Transverse colon (tissue), 4 donors: ENCODE data around the gene PTPMT1. TPM values are rescaled to one million over a fixed set of nuclear protein-coding genes. Genes with fewer than 3 reads are reported as not detected.

Source experiments
- DNase-seq: peaks from one replicate; pipeline ENCODE4 v3.0.0-alpha.2; 2019
- H3K27ac ChIP-seq, 4 donors: fragments of 200-600 bp; sonication (generic); 2 replicates each; pipeline ENCODE4 v1.5.1; 2016 to 2018; ENCODE audit warnings: inconsistent platforms in 4 of 4
- H3K27me3 ChIP-seq: fragments of 200-600 bp; sonication (generic); 2 replicates; pipeline ENCODE4 v1.5.1; 2017; ENCODE audit warnings: inconsistent platforms
- H3K36me3 ChIP-seq, 4 donors: fragments of 200-600 bp; sonication (generic); 2 replicates each; pipeline ENCODE4 v1.5.1; 2017 to 2019; ENCODE audit warnings: inconsistent platforms in 4 of 4
- H3K4me1 ChIP-seq, 4 donors: fragments of 200-600 bp; sonication (generic); 2 replicates each; pipeline ENCODE4 v1.5.1; 2017 to 2020; ENCODE audit warnings: inconsistent platforms in 4 of 4
- H3K4me3 ChIP-seq, 4 donors: fragments of 200-600 bp; sonication (generic); 1 replicate in 1 of 4; 2 replicates in 3 of 4; pipeline versions ENCODE4 v1.5.1 to v1.6.1; 2017 to 2019; ENCODE audit warnings: inconsistent platforms in 4 of 4
- H3K9me3 ChIP-seq, 2 donors: fragments of 200-600 bp; sonication (generic); 2 replicates each; pipeline ENCODE4 v1.5.1; 2017 to 2019; ENCODE audit warnings: inconsistent platforms in 2 of 2
- EP300 ChIP-seq: sonication (generic); formaldehyde crosslinking; IDR thresholded peaks from one replicate; pipeline ENCODE4 v1.6.1; 2017; ENCODE audit warnings: antibody characterized with exemption, low read depth
- POLR2A ChIP-seq: fragments of 450-650 bp; IDR thresholded peaks from one replicate; pipeline ENCODE4 v1.6.1; 2016; ENCODE audit warnings: antibody characterized with exemption, mild to moderate bottlenecking, moderate library complexity
- POLR2AphosphoS5 ChIP-seq, 3 donors: sonication (generic); formaldehyde crosslinking; IDR thresholded peaks; one replicate each; pipeline ENCODE4 v1.6.1; 2016; ENCODE audit warnings: antibody characterized with exemption in 3 of 3
- WGBS, 2 donors: methylation state at CpG; one replicate each; pipeline ENCODE4 v1.1.5; 2018; ENCODE audit warnings: low coverage in 1 of 2; 5-methylcytosine and 5-hydroxymethylcytosine counted together
- in situ Hi-C, 4 donors: fragments of 200-750 bp; cut with MboI; loops; one replicate each; pipeline versions ENCODE4 v1.15.0 to v1.15.1; 2017; ENCODE audit warnings: low sequenced_read_pairs in 3 of 4, low pct_ligation_motif_present in 1 of 4, low pct_unique_long_range_greater_than_20kb in 1 of 4
- intact Hi-C: fragments of 100-400 bp; cut with DNase I; formaldehyde crosslinking; loops from one replicate; pipeline ENCODE4 v1.15.1; 2023; ENCODE audit warnings: low total_unique reads
- total RNA-seq, 4 donors: library from RNA; depleted of rRNA; stranded (reverse); fragments of >200 nt; gene quantifications; one replicate each; pipeline ENCODE4 v1.1.0, GENCODE V29; 2016
- TF ChIP-seq, protein P1 (sequence below), 5 experiments: fragments of 200-600 bp in 3 of 5; fragments of 450-650 bp in 2 of 5; sonication (generic) in 3 of 5; IDR thresholded peaks; 1 replicate in 2 of 5; 2 replicates in 3 of 5; pipeline ENCODE4 v1.5.1; 2016 to 2017; ENCODE audit warnings: antibody characterized with exemption in 5 of 5, inconsistent platforms in 3 of 5, mild to moderate bottlenecking in 2 of 5, moderate library complexity in 1 of 5

PTPMT1 gene
- total RNA-seq, 4 donors from 2014 or later: 19.1 to 79.1 (median 74.1) TPM

DNA sequence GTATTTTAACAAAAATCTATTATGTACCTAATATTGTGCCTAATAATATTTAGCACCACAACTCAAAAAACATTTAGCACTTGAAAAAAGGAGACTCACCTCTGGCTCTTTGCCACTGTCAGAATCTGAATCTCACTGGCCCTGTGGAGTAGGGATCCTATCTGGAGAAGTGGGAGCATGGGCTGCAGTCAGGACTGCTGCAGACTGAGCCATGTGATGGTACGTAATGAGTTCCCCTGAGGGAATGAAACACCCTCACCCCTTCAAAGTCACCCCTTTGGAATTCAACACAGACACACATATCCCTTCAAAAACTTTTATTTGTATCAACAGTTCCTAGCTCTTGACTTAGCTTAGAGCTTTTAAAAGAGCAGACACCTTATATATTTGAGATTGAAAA is 6.5 kb downstream of the PTPMT1 start:
- intact Hi-C loops: no loop called here
- H3K27me3 ChIP-seq: no peaks in the 10 kb centered on the region
- 96% methylated on average over 1 of the region's 1 CpG; no CpG with 5 or more reads in 1 of the 2 donors for WGBS, 2 donors

DNA sequence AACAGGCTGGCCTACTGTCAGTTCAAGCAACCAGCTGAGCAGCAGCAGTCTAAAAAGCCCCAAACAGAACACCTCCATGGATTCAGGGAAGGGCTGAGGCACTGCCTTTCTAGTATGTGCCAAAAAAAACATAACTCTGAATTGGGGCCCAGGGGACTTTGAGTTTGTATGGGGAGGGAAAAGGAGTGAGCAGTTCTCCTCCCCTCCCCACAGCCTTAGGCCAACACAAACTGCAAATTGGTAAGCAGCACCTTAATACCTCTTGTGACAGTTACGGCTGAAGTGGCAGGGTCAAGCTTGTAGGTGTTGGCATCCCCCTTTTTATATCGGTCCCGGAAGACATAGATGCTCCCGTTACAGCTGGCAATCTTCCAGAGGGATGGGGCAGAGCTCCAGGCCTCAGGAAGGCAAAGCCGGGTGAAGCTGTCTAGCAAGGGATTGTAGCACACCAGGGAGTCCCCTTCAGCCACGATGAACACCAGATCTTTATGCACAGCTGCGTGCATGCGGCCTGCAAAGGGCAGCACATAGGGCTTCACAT is 7.4 kb downstream of the PTPMT1 start:
- TF ChIP-seq, protein P1, sequence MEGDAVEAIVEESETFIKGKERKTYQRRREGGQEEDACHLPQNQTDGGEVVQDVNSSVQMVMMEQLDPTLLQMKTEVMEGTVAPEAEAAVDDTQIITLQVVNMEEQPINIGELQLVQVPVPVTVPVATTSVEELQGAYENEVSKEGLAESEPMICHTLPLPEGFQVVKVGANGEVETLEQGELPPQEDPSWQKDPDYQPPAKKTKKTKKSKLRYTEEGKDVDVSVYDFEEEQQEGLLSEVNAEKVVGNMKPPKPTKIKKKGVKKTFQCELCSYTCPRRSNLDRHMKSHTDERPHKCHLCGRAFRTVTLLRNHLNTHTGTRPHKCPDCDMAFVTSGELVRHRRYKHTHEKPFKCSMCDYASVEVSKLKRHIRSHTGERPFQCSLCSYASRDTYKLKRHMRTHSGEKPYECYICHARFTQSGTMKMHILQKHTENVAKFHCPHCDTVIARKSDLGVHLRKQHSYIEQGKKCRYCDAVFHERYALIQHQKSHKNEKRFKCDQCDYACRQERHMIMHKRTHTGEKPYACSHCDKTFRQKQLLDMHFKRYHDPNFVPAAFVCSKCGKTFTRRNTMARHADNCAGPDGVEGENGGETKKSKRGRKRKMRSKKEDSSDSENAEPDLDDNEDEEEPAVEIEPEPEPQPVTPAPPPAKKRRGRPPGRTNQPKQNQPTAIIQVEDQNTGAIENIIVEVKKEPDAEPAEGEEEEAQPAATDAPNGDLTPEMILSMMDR (IDR thresholded peaks at IDR 0.05): no peak
- TF ChIP-seq EP300: no peak
- no peak for TF ChIP-seq POLR2AphosphoS5 (IDR thresholded peaks at IDR 0.05)
- TF ChIP-seq POLR2A: no peak
- H3K36me3 ChIP-seq: peaks cover 0 to 16% (median 5%) of the 10 kb centered on the region in 4 donors
- no peak overlapping the region for H3K27ac ChIP-seq
- 70% methylated on average over 8 of the region's 8 CpGs; no CpG with 5 or more reads in 1 of the 2 donors for whole genome bisulfite sequencing, 2 donors
- H3K4me3 ChIP-seq: no peak overlapping the region
- in situ Hi-C loops: loop anchor here in 1 of 4 donors (25.0 kb wide), 1 partner anchor 110 kb away; no protein-coding TSS in a partner anchor
- intact Hi-C loops: no loop called here
- DNase-seq: no peak
- H3K27me3 ChIP-seq: no peaks in the 10 kb centered on the region
- peaks cover 3 to 7% (median 6%) of the 10 kb centered on the region in 4 donors for H3K4me1 ChIP-seq
- H3K9me3 ChIP-seq: no peaks in the 10 kb centered on the region

More for the DNA sequence above, 6.5 kb downstream of the PTPMT1 start:
- Histone ChIP-seq H3K4me3 (no peak overlapping the region), H3K27ac (no peak overlapping the region), H3K36me3 (peaks cover 0 to 16% (median 5%) of the 10 kb centered on the region in 4 donors), H3K4me1 (peaks cover 0 to 3% (median 0%) of the 10 kb centered on the region in 4 donors), H3K9me3 (no peaks in the 10 kb centered on the region)
- TF ChIP-seq POLR2AphosphoS5 (IDR thresholded peaks at IDR 0.05) (no peak), POLR2A (no peak), EP300 (no peak)
- TF ChIP-seq, protein P1 (IDR thresholded peaks at IDR 0.05): no peak
- DNase-seq: no peak
- in situ Hi-C loops: loop anchor here in 1 of 4 donors (25.0 kb wide), 1 partner anchor 110 kb away; no protein-coding TSS in a partner anchor

DNA sequence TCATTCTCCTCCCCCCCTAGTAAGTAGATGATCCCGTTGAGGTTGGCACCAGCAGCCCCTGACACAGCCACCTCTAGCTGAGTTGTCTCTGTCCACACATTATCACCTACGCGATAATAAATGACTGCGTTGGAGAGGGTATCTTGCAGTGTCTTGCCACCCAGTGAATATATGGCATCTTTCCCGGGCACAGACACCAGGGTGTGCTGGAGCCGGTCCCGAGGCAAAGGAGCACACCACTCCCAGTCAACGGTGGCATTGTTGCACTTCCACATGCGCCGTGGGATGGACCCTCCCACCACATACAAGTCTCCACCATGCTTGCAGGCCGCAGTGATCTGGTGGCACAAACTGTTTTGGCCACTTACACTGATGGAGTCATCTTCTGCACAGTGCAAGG is 7.9 kb downstream of the PTPMT1 start:
- Histone ChIP-seq H3K4me3 (no peak overlapping the region), H3K27ac (no peak overlapping the region), H3K36me3 (peaks cover 0 to 16% (median 5%) of the 10 kb centered on the region in 4 donors), H3K27me3 (no peaks in the 10 kb centered on the region), H3K4me1 (peaks cover 8 to 12% (median 11%) of the 10 kb centered on the region in 4 donors), H3K9me3 (no peaks in the 10 kb centered on the region)
- TF ChIP-seq POLR2A (no peak), POLR2AphosphoS5 (IDR thresholded peaks at IDR 0.05) (no peak), EP300 (no peak)
- TF ChIP-seq, protein P1 (IDR thresholded peaks at IDR 0.05): no peak
- in situ Hi-C loops (loop anchor here in 1 of 4 donors (25.0 kb wide), 1 partner anchor 111 kb away; no protein-coding TSS in a partner anchor), intact Hi-C loops (no loop called here)
- WGBS, 2 donors: 88% methylated on average over 11 of the region's 11 CpGs; no CpG with 5 or more reads in 1 of the 2 donors
- DNase-seq: no peak

DNA sequence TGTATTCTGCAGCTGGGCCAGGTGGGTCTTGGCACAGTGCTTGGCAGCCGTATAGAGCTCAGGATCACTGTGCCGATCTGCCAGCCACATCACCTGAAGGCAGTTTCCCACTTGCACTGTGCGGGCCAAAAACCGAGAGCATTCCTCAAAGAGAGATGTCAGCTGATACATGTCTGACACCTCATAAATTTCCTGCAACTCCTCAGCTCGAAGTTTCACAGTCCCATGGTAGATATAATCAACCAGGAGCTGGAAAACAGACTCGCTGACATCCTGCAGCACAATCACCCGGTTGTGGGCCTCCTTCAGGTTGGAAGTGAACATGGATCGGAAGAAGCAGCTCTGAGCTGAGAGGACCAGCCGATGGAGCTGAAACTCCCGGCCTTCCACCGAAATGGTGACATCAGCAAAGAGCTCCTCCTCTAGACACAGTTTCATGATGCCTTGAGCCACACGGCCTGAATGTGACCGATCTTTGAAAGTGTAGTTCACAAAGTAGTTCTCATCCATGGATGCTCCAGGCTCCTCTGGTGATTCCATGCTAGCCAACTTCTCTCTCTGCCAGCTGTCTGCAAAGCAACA is 12.2 kb downstream of the PTPMT1 start:
- Histone ChIP-seq H3K27me3 (no peaks in the 10 kb centered on the region), H3K4me1 (peaks cover 16 to 26% (median 23%) of the 10 kb centered on the region in 4 donors), H3K27ac (peak overlapping the region in 1 of 4 donors; percentile 88), H3K4me3 (peak overlapping the region in 1 of 4 donors; percentile 97), H3K36me3 (peaks cover 0 to 35% (median 13%) of the 10 kb centered on the region in 4 donors), H3K9me3 (no peaks in the 10 kb centered on the region)
- in situ Hi-C loops (no loop called here), intact Hi-C loops (loop anchor here (5.0 kb wide), 1 partner anchor 140 kb away; the partner anchor contains the start of gene AGBL2)
- DNase-seq: no peak
- 78% methylated on average over 13 of the region's 13 CpGs; no CpG with 5 or more reads in 1 of the 2 donors for WGBS, 2 donors
- TF ChIP-seq EP300 (no peak), POLR2AphosphoS5 (IDR thresholded peaks at IDR 0.05) (no peak)
- TF ChIP-seq, protein P1 (IDR thresholded peaks at IDR 0.05): no peak
